NCI-H1436 (cell line): ENCODE data around the gene PRDX6.
"Not testable (repeated sequence)": the region's sequence is repeated elsewhere in the genome, so short reads cannot be mapped to it uniquely, and the experiment has no call there.

Experiments
- DNase-seq: peaks from one replicate; lab custom pipeline; 2025; lab: John Stamatoyannopoulos, UW

PRDX6 gene

DNA sequence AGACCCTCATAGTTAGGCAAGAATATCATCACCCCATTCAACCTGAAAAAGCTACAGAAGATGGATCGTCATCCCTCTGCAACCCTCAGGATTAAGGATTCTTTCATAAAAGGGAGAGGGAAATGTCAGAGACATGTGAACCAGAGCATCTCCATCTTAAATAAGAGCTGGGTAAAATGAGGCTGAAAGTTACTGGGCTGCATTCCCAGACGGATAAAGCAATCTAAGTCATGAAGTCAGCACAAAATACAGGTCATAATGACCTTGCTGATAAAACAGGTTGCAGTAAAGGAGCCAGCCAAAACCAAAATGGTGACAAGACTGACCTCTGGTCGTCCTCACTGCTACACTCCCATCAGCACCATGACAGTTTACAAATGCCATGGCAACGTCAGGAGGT, 22.6 kb downstream of the PRDX6 start:
- DNase-seq: no peak

DNA sequence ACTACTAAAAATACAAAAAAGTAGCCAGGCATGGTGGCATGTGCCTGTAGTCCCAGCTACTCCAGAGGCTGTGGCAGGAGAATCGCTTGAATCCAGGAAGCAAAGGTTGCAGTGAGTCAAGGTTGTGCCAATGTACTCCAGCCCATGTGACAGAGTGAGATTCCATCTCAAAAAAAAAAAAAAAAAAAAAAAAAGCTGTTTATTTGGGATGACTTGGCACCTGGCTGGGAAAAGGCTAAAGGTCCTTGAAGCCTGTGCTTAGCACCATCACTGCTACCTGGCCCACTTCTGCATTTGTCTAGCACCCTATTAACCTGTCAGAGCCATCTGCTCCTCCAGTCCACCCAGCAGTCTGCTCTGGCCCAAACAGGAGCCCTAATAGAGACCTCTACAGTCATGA, 25.0 kb downstream of the PRDX6 start:
- DNase-seq: no peak

DNA sequence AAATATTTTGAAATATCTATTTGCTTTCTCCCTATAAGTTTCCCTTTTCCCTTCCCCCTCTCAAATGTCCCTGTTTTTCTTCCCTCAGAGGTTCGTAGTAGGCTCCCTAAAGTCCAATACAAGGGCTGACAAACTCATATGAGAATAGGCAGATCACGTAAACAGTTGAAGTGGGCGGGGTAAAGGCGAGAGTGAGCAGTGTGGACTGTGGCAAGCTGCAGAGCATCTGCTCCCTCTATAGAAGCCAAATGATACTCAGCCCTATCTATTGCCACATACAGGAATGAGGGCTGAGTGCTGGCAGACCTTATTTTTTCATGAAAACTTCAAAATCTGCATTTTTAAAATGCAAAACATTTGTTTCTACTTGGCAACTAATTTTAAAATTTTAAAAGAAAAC, 26.3 kb downstream of the PRDX6 start:
- no peak for DNase-seq

DNA sequence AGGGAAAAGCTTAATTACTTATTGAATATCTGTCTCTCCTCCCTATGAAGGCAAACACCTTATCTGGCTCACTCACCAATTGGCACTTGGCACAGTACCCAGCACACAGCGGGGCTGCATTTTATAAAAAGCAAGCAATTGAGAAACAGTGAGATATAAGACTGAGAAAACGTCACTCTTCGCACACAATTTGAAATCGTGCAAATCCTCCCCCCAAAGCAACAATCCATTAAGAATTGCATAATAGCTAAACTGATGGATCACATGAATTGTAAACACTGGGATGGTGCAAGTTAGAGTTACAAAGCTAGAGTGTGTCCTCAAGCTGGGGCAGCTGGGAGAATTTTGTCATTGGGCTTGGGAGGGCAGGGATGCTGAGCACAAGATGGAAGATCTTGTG, 27.1 kb downstream of the PRDX6 start:
- no peak for DNase-seq

DNA sequence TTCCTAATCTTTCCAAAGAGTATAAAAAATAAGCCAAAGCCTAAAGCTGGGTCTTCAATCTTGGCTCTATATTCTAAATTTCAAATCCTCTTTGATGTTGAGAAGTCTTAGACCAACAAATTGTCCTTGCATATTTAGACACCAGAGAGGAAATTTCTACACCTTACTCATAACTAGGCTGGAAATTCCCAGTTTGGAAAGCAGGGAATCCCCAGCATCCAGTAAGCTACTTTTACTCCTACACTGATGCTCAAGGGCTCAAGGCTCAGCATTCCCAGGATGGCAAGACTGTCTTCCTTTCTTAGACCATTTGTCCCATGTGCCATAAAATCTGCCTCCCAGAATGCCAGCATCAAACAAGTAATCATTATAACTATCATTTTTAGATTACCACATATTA, 28.3 kb downstream of the PRDX6 start:
- DNase-seq: no peak

DNA sequence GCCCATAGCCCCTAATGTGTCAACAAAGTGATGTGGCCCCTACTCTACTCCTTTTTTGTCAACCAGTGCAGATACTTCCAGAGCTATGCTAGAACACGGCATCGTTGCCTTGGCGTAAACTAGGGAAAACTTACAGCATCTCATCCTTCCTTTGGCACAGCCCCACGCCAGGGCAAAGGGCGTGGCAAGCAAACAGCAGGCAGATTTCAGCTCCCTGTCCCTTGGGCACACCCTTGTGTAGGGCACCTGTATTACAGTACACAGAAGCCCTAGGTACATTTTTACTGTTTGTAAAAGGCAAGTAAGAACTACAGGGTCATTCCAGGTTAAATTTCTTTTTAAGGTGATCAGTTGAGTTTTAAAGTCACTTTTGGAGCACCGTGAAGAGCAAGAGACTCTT, 29.3 kb downstream of the PRDX6 start:
- no peak for DNase-seq

DNA sequence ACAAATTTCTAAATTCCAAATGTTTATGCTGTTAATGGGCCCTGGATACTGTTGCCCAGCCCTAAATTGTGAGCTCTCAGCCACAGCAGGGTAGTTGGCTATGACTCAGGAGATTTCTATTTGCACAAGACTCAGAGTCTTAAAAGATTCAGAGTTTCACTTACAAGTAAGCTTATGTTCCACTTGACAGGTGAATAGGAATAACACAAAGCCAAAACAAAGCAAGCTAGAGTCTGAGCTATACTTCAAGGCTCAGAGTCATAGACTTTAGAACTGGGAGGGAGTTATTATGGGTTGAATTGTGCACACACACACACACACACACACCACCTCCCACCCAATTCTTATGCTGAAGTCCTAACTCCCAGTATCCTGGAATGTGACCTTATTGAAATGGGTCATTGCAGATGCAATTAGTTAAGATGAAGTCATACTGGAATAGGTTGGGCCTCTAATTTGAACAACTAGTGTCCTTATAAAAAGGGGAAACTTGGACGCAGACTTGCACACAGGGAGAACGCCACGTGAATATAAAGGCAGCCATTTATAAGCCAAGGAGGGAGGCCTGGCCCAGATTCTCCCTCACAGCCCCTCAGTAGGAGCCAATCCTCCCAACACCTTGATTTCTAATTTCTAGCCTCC, 30.2 kb downstream of the PRDX6 start:
- DNase-seq: no peak

DNA sequence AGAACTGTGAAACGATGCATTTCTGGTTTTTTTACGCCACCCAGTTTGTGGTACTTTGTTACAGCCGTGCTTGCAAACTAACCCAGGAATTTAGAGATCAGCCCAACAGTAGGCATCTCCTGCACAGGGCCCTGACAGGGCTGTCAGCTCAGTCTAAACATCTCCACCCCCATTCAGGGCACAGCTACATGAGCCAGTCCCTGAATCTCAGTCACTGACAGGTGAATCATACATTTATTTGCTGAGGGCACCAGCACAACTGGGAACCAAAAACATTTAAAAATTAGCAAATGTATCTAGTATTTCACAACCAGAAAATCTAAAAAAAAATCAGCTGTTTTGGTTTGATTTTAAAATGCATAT, 30.7 kb downstream of the PRDX6 start:
- no peak for DNase-seq

DNA sequence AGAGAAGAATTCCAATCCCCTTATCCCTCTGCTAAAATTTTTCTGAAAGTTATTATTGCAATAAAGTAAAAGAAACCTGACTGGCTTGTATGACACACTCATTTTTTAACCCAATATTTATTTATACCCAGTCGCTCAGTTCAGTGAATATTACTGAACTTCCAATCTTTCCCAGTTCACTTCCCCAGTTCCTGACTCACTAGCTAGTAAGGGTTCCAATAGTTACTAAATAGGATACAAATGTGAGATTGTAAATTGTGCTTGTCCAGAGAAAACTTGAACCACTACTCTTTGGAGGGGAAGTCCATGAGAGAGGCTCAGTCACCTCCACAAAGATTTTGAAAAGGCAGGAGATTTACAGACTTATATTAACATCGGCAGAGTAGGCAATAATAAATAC, 31.4 kb downstream of the PRDX6 start:
- DNase-seq: no peak

DNA sequence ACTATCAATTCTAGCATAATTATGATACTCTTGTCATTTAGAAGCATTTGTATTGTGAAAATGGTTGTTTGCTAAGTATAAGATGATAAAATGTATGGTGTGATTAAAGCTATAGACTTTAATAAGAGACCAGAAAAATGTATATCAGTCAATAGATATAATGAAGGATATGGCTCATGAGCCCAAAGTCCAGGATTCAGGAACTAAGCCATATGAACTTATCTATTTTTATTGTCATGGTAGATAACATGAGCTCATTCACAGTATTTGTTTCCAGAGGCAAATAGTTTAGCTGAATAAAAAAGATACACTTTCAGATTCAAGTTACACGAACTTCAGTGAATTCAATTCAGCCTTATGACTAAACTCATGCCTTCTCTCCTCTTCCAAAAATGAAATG, 32.7 kb downstream of the PRDX6 start:
- DNase-seq: no peak

DNA sequence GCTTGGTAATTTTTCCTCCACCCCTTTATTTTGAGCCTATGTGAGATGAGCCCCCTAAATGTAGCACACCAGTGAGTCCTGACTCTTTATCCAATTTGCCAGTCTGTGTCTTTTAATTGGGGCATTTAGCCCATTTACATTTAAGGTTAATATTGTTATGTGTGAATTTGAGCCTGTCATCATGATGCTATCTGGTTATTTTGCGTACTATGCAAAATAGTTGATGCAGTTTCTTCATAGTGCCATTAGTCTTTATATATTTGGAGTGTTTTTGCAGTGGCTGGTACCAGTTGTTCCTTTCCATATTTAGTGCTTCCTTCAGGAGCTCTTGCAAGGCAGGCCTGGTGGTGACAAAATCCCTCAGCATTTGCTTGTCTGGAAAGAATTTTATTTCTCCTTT, 37.4 kb downstream of the PRDX6 start:
- not testable (repeated sequence) for DNase-seq

DNA sequence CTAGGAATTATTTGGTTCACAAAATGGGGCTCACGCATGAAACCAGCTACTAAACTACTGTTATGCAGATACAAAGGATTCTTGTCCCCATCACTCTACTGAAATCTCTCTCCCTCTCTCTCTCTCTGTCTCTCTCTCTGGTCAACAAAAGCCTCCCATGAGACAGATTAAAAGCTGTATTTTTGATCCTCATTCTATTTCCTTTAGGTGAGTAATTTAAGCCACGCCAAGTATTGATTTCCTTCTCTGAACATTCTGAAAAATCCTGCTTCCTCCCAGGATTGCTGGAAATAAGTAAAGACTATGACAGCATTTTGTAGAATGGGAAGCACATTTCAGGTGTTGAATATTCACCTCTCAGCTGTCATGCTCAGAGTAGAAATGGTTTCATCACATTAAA, 43.7 kb downstream of the PRDX6 start:
- DNase-seq: no peak

DNA sequence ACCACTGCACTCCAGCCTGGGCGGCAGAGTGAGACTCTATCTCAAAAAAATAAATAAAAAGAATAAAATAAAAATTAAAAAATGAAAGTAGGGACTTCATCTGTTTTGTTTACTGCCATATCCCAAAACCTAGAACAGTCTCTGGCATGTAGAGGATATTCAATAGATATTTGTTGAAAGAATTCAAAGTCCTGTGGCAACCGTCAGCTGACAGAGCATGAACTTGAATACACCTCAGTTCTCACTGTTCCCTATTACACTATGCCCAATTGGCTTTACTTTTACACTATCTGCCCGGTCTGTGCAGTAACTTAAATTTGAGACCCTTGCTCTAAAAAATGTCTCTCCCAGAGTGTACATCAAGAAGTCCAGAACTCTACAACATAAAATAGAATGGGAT, 46.2 kb downstream of the PRDX6 start:
- DNase-seq: no peak

DNA sequence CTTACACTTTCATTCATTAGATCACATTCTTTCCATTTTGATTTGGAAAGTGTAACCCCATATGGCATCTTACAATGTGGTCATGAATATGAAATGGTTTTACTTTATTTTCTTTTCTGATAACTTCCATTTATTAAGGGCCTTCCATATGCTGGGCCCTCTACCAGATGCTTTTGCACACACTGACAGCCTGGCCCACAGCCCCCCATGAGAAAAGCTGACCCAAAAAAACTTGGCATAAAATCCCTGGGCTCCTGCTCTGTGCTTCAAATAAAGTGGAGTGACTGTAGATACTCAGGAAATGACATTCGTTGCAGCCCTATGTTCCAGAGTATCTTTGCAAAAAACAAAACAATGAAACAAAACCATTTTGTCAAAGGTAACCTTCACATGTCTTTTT, 48.8 kb downstream of the PRDX6 start:
- DNase-seq: no peak

DNA sequence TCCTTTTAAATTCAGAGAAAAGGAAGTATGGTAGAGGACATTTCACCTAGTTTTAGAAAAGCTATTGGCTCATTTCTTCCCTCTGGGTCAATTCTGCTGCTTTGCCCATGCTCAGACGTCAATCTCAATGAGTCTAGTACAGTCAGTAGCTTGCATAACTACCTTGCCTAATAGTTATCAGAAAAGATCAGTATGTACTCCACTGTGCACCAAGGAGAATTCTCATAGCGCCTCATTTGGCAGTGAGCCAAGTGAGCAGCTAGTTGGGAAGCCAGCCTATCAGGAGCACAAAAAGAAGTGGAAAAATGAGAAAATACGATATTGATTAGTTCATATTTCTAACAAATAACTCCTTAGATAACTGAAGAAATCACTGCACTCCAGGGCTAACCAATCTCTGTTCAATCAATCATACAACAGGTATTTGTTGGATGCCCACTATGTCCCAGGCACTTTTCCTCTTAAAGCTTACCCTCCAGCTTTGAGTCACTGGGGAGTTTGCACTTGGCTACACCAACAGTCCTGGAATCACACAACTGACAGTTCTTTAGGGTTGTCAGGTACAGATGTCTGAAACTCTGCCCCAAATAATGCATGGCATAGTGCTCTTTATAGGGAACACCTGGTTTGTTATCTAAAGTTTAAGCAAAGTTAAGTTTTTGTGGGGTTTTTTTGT, 50.2 kb downstream of the PRDX6 start:
- DNase-seq: no peak

DNA sequence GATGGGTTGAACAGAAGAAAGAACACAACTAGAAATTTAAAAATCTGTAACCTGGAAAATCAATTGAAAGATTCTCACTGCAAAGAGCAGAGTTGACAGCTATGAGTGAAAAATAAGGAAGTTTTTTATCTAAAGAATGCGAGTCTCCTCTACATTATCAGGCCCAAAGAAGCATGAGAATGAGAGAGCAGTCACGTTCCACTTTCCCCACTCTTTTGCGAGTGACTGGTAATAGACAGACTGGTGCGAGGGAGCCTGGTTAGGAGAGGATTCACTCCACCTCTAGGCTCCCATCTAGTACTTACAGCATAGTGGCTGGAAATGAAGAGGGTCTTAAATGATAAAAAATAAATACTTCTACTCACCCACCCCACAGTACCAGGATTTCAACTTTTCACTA, 52.0 kb downstream of the PRDX6 start:
- DNase-seq: no peak

DNA sequence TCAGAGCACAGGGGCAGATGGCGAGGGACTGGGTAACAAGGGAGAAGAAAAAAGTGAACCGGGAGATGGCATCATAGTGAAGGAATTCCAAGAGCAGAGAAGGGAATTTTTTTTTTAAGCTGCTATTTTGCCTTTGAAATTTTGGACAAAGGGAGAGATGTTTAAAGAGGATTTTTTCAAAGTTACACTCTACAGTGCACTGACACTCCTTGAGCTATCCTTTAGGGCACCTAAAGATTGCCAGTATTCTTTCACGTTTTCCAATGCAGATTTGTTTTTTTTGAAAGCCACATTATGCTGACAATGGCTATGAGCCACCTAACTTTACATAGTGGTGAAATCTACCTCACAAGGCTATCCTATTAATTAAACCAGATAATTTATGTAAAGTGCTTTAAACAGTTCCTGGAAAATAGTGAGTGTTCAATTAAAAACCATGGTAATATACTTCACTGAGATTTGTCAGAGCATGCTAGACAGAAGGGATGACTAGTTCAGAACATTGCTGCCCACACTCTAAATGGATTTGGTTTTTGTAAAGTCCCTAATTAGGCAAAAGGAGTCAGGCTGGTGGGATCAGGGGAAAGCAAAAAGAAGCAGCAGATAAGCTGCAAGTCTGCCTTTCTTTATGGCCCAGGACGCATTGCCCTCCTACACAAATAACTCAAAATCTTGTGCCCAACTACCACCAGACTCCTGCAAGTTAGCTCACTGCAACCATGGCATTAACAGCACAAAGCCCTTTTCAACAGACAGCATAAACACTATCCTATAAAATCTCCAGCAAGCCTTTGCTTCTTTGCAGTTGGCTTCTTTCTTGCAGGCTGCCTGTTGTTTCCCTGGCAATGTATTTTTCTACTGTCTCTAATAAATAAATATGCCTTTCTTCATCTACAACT, 53.9 kb downstream of the PRDX6 start:
- no peak for DNase-seq

DNA sequence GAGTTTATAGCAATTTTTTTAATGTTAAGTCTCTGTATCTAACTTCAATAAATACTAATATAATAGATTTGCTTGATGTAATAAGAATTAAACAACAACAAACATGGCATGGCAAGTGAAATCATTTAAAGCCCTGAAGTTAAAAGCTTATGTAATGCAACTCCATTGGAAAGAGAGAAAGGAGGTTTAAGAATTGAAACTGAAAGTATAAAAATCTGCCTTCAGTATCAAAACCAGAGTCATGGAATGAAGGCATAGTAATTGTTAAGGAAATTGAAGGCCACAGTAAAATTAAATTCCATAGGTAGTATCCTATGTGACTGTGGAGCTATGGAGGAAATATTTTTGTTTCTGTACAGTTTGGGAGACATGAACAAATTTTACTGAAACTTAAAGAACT, 55.1 kb downstream of the PRDX6 start:
- no peak for DNase-seq

DNA sequence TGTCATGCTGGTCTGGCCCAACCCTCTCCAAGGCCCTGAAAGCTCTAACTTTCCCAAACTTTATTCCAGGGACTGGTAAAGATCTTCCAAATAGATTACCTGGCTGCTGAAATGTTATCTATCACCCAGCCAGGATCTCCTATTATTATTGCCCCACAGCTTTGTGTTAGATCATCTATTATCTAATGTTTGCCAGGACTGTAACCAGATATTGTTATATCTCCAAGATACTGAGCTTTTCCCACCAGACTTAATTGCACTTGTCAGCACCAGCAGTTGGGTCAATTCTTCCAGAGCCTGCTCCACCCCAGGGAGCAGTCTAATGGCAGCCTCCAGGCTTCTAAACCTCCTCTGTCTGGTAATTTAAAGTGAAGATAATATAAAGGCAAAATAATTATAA, 59.1 kb downstream of the PRDX6 start:
- no peak for DNase-seq
